ENCODE results near the gene EIF2D.
"Not testable (repeated sequence)": the region's sequence is repeated elsewhere in the genome, so short reads cannot be mapped to it uniquely, and the experiment has no call there.

The EIF2D gene

GRCh38 chr1:206587904-206588303 is 24.4 kb downstream of the EIF2D start:
- in situ Hi-C loops (cut with HindIII; ENCODE audit: low sequenced_read_pairs) = no loop called here

- in situ Hi-C loops (cut with HindIII; ENCODE audit: low sequenced_read_pairs) = no loop called here
These were observed 25.5 kb downstream of the EIF2D start for GRCh38 chr1:206586501-206587445.

GRCh38 chr1:206584683-206585082 is 27.6 kb downstream of the EIF2D start:
- in situ Hi-C loops (cut with HindIII; ENCODE audit: low sequenced_read_pairs) = no loop called here

GRCh38 chr1:206583707-206584648 is 28.3 kb downstream of the EIF2D start:
- in situ Hi-C loops (cut with HindIII; ENCODE audit: low sequenced_read_pairs) = no loop called here

DNA sequence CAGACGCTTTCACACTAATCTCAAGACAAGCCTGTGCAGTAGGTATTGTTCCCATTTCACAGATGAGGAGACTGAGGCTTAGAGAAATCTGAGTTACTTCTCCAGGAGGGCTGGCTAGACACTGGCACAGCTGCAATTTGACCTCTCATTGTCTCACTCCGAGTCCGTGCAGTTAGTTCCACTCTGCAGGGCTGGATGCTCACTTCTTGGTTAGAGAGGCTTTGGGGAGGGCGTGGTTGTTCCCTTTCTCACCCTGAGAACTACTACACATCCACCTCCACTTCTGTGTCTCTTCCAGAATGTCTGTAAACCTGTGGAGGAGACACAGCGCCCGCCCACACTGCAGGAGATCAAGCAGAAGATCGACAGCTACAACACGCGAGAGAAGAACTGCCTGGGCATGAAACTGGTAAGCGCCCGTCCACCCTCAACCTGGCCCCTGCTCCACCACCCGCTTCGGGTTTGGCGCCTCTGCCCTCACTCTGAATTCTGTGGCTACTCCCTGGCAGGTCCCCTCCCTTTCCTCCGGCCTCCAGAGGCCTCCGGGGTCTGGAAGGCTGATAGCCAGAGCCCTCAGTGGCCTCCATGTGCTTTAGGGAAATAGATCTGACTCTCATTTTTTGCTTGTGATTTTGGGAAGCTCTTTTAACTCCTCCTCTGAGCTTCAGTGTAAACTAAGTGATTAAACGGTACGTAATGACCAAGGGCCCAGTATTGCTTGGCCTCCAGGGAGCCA is 29.1 kb downstream of the EIF2D start:
- in situ Hi-C loops (cut with HindIII; ENCODE audit: low sequenced_read_pairs) = no loop called here

GRCh38 chr1:206582537-206582936 is 29.7 kb downstream of the EIF2D start:
- in situ Hi-C loops (cut with HindIII; ENCODE audit: low sequenced_read_pairs) = no loop called here

GRCh38 chr1:206581571-206581981 is 30.7 kb downstream of the EIF2D start:
- in situ Hi-C loops (cut with HindIII; ENCODE audit: low sequenced_read_pairs) = no loop called here

DNA sequence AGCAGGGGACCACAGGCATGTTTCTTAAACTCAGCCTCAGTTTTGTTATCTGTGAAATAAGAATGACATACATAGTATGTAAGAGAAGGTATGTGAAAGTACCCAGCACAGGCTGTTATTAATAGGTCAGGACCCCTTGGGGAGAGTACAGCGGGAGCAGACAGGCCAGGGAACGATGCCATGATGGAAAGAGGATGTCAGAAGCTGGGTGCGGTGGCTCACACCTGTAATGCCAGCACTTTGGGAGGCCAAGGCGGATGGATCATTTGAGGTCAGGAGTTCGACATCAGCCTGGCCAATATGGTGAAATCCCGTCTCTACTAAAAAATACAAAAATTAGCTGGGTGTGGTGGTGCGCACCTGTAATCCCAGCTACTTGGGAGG is 31.2 kb downstream of the EIF2D start:
- in situ Hi-C loops (cut with HindIII; ENCODE audit: low sequenced_read_pairs) = not testable (repeated sequence)

GRCh38 chr1:206580438-206581113 is 31.7 kb downstream of the EIF2D start:
- in situ Hi-C loops (cut with HindIII; ENCODE audit: low sequenced_read_pairs) = no loop called here

DNA sequence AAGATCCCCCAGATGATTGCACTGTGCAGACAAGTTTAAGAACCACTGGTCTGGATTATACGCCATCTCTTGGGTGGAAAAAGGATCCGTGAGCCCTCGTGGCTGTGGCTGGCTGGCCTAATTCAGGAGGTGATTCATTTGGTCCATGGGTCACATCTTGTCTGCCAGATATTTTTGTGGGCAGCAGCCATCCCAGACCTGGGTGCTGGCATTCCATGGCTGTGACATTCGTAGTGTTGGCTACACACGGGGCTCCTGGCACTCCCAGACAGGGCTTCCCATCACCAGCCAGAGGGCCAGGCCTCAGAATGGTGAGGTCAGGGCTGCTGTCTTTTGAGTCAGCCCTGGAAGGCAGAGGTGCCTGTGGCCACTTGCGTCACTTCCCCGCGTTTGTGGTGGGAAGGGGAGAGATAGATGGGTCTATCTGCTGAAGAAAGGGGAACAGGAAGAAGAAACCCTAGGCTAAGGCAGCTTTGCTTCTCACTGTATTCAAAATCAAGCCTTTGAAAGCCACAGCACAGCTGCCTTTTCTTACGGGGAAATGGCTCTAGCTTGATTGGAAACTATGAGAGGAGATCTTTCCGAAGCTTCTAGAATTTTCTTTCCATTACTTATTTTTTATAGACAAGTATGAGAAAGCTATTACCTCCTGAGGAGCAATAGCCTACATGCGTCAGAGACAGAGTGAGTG is 32.4 kb downstream of the EIF2D start:
- in situ Hi-C loops (cut with HindIII; ENCODE audit: low sequenced_read_pairs) = no loop called here

DNA sequence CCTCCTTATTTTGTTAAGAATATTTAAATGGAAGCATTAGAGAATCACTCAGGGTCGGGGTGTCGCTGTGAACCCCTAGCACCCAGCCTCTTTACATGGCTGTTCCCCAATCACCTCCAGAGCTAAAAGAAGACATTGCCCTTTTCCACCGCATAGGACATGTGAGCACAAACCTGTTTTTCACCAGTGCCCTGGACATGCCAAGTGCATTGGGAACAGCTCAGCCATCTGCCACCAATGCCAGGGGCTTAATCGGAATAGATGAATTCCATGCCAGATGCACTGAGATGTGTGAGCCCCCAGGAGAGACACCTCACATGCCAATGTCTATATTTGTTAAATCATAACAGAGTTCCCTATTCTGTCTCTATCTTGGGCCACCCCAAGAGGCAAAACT is 33.3 kb downstream of the EIF2D start:
- in situ Hi-C loops (cut with HindIII; ENCODE audit: low sequenced_read_pairs) = no loop called here

- in situ Hi-C loops (cut with HindIII; ENCODE audit: low sequenced_read_pairs) = no loop called here
These were observed 33.9 kb downstream of the EIF2D start for GRCh38 chr1:206578068-206578977.

DNA sequence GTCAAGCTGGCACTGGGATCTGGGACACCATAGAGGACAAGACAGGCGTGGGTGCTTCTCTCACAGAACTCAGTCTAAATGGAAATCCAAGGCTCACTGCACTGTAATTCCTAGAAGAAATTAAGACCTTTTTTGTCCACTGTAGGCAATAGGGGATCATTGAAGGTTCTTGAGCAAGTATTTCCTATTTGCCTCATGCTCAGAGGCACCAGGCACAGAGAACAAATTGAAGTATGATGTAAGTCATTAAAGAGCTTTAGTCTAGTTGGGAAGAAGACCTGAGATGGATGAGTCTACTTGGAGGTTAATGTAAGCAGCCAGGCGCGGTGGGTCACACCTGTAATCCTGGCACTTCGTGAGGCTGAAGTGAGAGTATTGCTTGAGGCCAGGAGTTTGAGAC is 34.6 kb downstream of the EIF2D start:
- in situ Hi-C loops (cut with HindIII; ENCODE audit: low sequenced_read_pairs) = no loop called here

DNA sequence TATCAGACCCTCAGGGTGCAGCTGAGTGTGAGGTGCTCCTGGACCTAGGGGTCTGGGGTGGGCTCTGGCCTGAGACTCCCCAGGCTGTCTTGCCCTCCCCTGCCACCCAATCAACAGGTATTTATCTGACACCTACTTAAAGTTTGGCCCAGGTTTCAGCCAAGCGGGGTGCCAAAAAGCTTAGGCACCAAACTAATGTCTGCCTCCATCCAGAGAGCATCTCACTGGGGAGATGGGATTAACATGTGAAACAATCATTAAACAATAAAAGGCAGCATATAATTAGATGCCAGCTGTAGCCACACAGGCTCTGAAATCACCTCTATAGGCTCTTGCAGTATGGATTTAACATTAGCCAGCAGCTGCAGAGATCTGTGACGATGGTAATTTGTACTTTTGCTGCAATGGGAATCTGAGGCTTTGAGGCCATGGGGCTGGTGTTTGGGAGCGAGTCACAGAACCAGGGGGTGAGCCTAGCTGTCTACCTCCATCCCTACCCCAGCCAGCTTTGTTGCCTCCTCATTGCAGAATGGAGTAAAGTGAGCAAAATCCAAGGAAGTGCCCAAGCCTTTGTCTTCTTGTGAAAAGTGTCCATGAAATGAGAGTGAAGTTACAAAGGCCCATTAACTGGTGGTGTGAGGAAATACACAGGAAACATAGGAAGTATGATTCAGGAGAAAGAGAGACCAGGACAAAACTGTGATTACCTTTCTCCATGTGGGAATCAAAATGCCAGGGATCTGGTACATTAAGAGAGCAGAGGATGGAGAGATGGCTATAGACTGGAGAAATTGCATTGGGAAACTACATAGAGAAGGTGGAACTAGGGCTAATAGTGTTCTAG is 36.1 kb downstream of the EIF2D start:
- in situ Hi-C loops (cut with HindIII; ENCODE audit: low sequenced_read_pairs) = no loop called here

DNA sequence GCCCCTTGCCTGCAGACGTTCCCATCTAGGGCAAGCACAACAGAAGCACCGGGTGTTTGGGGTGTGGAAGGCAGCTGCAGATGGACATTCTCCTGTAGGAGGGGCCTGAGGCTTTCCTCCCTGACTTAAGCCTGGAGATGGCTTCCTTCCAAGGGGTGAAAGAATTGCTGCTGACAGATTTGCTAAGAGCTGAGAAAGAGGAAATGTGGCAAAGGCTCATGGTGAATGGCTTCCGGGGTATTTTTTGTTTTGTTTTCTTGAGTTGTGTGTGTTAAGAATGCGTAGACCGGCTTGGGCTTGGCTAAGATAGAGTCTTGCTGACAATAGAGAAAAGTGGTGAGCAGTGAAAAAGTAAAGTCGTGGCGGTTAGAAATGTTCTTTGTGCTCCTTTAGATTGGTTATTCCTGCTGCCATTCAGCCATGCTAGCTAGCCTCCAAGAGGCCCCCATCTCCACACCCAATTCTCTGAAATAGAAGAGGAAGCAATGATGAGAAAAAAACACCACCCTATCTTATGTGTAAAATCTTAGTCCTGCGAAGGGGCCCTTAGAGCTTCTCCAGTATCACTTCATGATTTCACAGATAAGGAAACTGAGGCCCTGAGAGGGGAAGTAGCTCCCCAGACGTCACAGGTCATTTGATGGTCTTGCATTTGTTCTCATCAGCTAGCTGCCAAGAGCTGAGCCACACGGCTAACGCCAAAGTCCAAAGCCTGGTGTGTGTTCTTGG is 36.9 kb downstream of the EIF2D start:
- in situ Hi-C loops (cut with HindIII; ENCODE audit: low sequenced_read_pairs) = no loop called here

DNA sequence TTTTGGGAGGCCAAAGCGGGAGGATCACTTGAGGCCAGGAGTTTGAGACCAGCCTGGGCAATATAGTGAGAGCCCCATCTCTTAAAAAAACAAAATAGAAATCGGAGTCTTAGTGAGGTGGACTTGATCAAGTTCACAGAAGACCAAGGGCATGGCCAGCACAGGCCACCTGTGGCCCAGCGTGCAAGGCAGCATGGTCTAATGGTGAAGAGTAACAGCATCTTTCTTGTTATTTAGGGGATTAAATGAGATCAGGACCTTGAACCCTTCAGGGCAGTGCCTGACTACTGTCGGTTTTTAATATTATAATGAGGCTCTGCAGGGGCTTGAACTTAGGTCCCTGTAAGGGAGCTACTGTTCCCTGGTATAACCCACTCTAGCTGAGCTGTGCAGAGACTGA is 38.5 kb downstream of the EIF2D start:
- in situ Hi-C loops (cut with HindIII; ENCODE audit: low sequenced_read_pairs) = loop anchor here (5.0 kb wide), 1 partner anchor 81 kb away; no protein-coding TSS in a partner anchor

GRCh38 chr1:206573319-206573718 is 38.9 kb downstream of the EIF2D start:
- in situ Hi-C loops (cut with HindIII; ENCODE audit: low sequenced_read_pairs) = loop anchor here (5.0 kb wide), 1 partner anchor 81 kb away; no protein-coding TSS in a partner anchor

All from DLD1 (cell line).